Kidney glomerular epithelial cell (primary cell): Measurements from ENCODE around the gene GPATCH2.
A peak's percentile ranks its signal among the peaks of the same experiment; 100 is the strongest.

Experiments used
- DNase-seq: peaks from one replicate; lab custom pipeline; 2025; lab: John Stamatoyannopoulos, UW

Gene GPATCH2

DNA sequence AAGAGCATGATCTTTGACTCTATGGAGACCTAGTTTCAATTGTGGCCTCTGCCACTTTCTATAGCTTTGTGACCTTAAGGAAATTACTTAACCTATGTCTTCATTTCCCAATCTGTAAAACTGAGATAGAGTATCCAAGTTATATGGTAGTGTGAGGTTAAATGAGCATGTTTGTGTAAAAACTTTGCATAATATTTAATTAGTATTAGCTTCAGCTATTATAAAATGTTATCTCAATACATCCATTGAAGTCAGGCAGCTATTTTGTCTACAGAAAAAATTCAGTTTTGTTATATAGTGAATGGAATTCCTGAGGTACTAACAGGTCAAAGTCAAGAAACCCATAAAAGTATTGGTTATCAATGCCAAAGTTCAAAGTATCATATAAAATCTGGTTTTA lies 53.6 kb downstream of the GPATCH2 start:
- no peak for DNase-seq

GRCh38 chr1:217574265-217574949 lies 56.5 kb downstream of the GPATCH2 start:
- no peak for DNase-seq

- DNase-seq: no peak
Measured at GRCh38 chr1:217569021-217569420, 61.9 kb downstream of the GPATCH2 start.

DNA sequence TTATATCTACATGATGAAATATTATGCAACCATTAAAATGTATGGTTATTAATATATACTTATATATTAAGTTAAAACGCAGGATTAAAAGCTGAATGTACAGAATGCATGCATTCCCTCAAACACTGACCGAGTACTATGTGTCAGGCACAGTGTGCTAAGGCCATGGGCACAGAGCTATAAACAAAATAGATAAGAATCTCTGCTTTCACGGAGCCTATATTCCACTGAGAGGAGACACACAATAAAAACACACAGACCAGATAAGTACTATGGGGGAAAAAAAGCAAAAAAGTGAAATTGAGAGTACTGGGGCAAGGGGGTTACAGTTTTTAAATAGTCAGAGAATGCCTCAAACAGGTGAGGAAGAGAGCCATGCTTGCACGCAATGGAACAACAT lies 62.7 kb downstream of the GPATCH2 start:
- no peak for DNase-seq

DNA sequence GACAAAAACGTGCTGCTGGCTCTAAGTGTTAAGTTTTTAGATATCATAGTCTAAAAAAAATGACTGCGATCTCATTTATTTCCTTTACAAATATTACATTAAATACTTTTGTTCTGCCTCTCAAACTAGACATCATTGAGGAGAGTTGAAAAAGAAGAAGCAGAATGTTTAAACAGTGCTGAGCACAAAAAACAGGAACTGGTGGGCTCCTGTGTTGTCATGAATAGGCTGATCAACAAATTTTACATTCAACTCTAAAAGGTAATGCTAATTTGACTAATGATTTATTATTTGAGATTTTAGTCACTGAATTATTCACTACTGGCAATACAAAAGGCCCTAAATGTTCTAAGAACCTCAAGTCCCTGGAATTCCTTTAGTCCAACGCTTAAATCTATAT lies 66.1 kb downstream of the GPATCH2 start:
- DNase-seq: no peak

- no peak for DNase-seq
Measured at GRCh38 chr1:217564207-217564606, 66.7 kb downstream of the GPATCH2 start.

- DNase-seq: no peak
Measured at GRCh38 chr1:217563179-217563578, 67.7 kb downstream of the GPATCH2 start.

DNA sequence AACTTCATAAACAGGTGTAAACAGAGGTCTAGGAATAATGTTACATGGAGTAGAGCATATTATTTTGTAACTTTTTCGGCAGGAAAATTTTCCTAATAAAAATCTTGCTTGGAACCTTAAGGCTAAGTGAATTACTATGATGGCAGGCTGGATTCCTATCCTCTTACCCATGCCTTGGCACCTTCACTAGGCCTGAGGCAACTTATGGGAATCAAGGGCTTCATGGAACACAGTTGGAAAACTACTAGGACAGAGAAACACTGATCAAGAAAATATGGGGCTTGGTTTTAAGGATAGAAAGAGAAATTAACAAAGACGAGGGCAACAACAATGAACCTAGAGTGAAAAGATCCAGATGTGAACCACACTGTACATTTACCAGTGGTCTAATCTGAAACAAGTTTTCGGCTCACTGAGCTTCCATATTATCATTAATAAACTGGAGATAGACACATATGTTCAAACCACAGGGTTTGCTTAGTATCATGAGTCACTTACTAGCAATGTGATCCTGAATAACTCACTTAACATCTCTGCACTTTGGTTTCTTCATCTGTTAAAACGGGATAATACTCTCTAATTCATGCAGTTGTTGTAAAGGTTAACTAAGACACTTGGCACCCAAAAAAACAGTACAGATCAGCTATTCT lies 68.5 kb downstream of the GPATCH2 start:
- peak; percentile 66 for DNase-seq

DNA sequence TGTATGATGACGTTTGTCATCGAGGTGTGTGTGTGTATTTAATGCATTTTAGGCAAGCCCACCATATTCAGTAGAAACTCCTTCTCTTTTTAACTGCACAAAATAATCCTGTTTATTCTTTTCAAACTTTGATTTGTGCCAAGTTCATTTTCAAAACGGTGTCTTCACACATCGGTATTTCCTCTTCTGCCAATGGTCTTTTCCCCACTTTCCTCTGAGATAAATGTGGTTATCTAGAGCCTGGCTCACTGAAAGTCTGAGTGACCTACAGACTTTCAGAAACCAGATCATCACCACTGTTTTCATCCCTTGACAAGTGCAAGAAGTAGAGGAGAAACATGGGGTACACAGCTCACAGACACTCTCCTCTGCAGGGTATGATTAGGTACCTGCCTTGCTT lies 69.4 kb downstream of the GPATCH2 start:
- no peak for DNase-seq

- DNase-seq: no peak
Measured at GRCh38 chr1:217554849-217555248, 76.0 kb downstream of the GPATCH2 start.

DNA sequence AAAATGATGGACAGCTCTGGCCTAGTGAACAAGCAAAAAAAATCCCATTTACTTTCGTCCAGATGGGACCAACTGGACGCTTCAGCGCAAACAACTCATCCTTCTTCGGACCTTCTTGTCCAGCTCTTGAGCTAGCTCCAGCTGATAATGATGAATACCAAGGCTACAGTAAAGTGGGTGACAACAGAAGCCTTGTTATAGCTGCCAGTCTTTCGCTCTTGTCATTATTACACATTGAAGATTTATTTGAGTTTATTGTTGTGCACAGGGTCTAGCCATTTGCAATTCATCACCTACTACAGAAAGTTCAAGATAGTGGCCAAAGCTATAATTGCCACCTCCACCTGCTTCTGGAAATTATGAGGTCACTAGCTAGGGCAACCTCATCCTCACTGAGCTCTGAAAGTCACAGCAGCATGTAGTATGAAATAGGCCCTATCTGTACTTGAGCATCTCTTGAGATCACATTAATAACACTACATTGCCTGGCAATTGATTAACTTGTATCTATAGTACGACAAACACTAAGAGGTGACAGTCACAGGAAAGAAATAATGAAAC lies 76.9 kb downstream of the GPATCH2 start:
- no peak for DNase-seq

DNA sequence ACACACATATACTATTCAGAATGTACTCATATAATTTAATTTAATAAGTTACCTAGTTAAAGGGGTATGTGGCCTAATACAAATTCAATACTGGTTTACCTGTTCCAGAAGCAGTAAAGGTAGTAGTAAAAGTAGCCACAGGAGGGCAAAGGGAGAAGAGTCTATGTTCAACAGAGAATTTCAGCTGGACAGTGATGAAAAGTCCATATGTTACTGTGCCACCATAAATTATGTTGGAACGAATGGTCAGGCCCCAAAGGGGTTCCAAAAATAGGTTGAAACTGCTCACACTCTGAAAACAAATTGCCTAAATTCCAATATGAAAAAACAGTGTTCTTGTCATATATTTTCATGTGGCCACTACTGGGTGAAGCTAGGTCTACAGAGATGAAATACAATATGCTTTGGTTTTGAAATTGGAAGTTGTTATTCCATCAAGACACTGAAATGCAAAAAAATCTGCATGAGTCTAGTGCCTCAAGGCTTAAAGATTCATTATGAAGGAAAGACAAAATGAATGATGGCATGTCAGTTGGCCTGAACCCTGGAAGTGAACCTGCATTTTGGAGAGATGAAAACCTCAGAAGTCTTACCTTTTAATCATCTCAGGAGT lies 78.4 kb downstream of the GPATCH2 start:
- no peak for DNase-seq

DNA sequence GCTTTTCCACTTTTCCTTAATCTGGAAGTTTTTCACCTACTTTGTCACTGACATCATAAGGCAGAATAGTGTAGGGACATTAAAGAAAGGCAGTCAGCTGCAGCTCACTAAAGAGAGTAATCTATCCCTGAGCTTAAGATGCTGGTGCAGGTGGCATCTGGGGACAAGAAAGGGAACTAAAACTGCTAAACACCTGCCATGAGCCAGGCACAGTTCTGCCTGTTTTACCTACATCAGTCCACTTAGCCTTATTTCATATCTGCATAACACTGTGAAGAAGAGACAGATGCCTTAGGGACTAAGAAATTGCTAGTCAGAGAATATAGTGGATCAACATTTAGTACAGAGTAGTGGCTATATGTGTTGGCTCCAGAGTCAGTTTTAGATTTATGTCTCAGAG lies 88.1 kb downstream of the GPATCH2 start:
- no peak for DNase-seq

DNA sequence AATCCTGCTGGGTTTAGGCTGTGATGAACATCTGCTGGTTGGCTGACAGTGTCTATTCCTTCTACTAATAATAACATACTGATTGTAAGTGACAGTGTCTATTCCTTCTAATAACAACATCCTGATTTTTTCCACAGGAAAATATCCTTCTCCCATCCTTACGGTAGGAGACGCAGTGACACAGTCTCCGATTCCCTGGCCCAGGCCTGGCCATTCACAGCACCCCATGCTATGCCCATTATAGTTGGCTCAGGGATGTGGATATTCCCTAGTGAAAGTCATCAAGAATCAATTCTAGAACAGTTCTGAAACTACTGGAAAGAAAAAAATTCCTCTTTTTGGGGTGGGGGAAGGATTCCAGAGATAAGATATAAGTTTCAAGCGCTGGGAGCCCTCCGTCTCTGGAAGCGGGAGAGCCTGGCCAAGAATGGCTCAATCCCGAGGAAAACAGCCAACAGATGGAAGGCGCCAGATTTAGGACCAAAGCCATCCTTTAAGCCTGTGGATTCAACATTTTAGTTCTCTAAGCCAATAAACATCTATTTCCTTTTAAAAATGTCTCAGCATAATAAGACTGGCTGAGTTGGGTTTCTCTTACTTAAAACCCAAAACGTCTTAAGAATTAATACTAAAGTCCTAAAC lies 88.6 kb downstream of the GPATCH2 start:
- DNase-seq: no peak

DNA sequence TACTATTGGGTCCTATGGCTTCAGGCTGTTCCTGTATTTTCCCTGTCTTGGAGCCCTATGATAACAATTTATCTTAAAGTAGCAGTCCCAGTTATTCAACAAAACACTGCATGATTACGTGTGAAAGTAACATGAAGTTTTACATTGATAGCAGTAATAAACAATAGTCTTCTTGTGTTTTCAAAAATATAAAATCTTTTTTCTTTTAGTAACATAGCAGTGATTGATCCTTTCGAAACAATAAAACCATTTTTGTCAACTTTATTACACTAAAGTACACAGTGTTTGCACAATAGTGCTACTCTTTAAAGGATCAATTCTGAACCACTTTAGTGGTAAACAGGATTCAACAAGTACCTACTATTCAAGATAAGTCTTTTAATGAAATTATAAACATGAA lies 90.6 kb downstream of the GPATCH2 start:
- no peak for DNase-seq

GRCh38 chr1:217539510-217539909 lies 91.4 kb downstream of the GPATCH2 start:
- DNase-seq: no peak

DNA sequence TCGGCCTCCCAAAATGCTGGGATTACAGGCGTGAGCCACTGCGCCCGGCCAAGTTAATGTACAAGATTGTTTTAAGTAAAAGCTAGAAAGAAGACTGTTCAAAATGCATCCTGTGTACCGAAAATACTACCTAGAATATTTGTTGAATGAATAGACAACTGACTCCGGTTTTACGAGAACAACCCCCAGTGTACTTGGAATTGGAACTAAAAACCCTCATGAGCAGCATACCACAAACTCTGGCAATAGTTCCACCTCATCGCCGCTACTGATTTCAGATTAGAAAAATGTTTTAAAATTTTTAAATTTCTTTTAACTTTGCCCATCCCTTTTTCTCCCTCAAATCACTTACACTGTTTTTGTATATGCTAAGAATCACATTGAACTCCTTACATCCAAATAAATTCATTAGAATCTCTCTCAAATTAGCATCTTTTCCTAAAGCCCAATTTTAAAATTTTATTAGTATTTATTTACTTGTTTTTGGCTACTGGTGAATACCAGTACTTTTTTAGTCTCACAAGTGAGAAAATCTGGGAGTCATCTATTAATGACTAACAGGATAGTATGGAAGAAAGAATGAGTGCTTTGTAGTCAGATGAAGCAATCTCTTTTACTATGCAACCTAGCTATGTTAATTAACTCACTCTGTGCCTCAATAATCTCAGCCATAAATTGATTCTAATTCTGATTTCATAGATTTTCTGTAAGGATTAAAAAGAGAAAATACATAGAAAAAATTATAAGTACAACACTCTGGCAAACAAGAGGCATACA lies 95.1 kb downstream of the GPATCH2 start:
- peak; percentile 16 for DNase-seq

DNA sequence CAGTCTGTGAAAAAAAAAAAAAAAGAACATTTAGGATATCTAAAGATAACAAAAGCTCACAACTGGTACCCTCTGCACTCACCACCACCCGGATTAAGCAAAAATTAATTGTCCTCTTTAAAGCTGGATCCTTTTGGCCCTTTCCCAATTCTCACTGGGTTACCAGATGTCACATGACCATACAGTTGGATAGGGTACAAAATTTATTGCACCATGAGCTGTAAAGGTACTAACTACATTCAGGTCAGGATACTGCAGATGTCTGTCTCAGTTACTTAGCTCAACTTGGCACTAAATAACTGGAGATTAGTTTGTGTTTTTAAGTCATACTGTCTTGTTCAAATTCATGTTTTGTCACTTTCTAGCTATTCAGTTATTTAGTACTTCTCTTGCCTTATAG lies 96.3 kb downstream of the GPATCH2 start:
- DNase-seq: no peak

GRCh38 chr1:217528271-217528670 lies 102.6 kb downstream of the GPATCH2 start:
- DNase-seq: no peak

DNA sequence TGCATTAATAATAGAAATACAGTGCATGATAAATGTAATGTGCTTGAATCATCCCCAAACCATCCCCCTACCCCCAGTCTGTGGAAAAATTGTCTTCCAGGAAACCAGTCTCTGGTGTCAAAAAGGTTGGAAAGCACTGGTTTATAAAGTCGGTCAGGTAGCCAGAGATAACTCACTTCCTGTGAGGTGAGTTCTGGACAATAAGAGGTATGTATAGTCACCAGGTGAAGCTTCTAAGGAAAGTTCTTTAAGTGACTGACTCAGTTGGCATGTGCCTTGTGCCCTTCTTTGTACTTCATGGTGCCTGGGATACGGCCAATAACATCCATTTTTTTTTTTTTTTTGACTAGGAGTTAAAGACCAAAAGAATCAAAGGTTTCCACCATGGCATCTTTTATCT lies 103.7 kb downstream of the GPATCH2 start:
- DNase-seq: no peak

GRCh38 chr1:217526636-217527035 lies 104.3 kb downstream of the GPATCH2 start:
- DNase-seq: no peak
